GM19395 (cell line): Measurements from ENCODE around the gene CLDN2.
"Not testable (repeated sequence)": the region's sequence is repeated elsewhere in the genome, so short reads cannot be mapped to it uniquely, and the experiment has no call there.

ENCODE experiments used
- ATAC-seq: cut with Tn5 transposase; IDR thresholded peaks from one replicate; pipeline ENCODE4 v1.9.1; 2021; ENCODE audit warnings: mild to moderate bottlenecking, moderate library complexity; ENCODE audit not compliant: unreplicated experiment

Gene CLDN2, protein sequence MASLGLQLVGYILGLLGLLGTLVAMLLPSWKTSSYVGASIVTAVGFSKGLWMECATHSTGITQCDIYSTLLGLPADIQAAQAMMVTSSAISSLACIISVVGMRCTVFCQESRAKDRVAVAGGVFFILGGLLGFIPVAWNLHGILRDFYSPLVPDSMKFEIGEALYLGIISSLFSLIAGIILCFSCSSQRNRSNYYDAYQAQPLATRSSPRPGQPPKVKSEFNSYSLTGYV

DNA sequence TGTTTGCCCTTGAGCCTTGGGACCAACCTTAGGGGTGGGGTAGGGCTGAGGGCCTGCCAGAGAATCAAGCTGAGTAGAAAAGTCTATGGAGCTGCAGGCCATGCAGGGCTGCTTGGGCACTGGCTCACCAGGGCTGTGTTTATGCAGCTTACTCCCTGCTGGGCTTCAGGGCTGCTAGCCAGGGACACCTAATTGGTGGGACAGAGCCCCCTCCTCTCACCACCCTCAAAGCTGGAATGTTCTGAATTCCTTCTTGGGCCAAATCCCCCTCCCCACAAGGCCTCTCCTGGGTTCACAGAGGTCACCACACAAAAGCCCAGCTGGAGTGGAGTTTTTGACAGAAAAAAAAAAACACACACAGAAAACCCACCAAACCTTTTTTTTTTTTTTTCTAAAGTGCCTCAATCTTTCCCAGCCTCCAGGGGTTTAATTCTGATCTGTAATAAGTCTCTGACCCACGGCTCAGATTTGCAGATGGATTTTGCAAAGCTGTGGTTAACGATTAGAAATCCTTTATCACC, at the start of gene CLDN2:
TSS of gene CLDN2 (plus strand) at position 471 of the 521 bp plus-strand sequence. CDS start 7,827 bp downstream, outside the sequence.
- no peak for ATAC-seq

DNA sequence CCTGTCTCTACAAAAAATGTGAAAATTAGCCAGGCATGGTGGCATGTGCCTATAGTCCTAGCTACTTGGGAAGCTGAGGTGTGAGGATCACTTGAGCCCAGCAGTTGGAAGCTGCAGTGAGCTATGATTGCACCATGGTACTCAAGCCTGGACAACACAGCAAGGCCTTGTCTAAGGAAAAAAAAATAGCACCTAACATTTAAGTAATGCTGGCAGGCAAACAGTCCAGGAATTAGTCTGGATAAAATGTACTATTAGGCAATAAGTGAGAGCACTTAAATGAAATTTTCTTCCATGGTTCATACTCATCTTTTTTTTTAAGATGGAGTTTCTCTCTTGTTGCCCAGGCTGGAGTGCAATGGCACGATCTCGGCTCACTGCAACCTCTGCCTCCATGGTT, 47.4 kb upstream of the CLDN2 start:
- not testable (repeated sequence) for ATAC-seq

DNA sequence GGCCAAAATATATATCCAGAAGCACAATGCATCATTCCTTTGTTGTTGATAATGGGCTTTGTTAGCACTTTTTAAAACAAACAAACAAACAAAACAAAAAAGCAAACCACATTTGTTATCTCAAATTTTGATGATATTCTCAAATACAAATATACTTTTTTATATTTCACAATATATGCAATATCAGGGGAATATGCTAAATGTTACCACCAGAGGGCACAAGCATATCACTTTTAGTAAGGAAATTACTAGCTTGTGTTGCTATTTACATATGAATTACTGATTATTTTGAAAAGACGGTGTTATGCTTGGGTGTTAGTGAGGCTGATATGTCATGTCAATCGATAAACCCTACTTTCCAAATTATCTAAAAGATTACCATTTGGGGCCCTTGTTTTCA, 46.1 kb upstream of the CLDN2 start:
- ATAC-seq = no peak

DNA sequence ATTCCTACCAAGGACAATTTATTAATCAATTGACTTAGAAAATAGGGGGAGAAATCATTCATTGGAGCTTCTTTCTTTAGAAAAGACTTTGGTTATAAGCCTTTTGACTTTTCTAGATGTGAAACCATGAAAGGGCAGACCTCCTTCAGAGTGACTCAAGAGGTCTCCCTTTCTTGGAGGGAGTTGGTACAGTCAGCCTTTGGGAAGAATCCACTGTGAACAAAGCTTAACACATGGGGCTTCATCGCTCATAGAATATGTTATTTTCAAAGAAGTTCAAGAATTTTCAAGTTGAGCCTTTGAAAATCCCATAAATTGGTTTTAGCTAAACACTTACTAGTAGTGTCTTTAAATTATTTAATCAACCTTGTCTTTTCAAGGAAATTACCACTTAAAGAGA, 45.1 kb upstream of the CLDN2 start:
- no peak for ATAC-seq

DNA sequence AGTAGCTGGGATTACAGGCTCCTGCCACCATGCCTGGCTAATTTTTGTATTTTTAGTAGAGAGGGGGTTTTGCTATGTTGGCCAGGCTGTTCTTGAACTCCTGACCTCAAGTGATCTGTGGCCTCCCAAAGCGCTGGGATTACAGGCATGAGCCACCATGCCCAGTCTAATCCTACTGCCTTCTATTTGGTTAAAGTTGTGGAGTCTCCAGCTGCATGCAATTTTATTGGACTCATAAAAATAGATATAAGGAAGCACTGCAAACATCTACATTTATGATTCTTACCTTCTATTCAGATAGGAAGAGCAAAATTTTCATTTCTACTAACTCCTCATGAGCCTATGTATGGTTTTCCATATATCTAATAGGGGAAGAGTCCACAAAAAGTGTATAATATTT, 30.7 kb upstream of the CLDN2 start:
- ATAC-seq = no peak

DNA sequence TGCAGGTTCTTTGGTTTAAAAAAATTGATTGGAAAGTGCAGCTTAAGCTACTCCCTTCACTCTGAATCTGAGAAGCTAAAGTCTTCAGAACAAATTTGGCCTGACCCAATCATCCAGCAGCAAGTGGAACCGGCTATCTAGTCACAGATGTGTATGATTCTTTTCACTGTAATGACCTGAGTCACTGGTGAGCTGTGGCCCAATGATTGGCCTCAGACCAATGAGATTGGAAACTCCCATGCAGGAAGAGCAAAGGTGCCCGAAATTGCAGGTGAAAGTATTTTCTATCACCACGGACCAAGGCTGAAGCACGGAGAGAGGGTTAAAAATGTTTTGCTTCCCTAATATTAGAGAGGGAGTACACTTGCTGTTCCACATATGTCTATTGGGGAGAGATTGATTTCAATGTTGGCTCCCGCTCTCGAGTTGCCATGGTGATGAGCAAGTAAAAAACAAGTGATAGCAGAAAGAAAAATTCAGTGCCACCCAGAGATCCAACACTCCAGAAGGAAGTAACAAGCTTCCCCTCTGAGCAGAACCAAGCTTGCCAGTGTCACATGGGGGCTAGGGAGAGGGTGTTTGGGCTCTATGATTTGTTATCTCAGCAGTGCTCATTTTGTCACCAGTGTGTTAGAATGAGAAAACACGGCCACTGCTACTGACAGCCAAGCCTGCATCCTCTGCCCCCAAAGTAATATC, 28.3 kb upstream of the CLDN2 start:
- ATAC-seq = no peak

DNA sequence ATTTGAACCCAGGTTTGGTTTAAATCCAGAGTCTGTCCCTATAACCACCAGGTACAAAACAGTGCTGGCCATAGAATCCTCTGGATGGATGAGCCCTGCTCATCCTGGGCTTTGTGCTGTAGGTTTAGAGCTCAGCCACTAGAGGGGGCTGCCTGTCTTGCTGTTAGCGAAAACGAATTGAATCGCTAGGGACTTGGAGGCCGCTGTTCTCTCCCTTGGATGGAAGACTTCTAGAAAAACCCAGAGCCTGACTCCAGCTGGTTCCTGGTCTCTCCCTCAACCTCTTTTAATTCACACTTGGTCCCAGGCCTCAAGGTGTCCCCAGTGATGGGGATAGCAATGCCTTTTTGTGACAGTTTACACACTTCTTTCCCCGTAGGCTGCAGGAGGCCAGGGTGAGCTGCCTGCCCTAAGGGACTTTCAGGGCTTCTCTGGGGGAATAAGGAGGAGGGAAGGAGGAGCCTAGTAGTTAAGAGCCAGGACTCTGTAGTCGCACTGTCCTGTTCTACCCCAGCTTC, 25.8 kb upstream of the CLDN2 start:
- ATAC-seq = peak; percentile 77

DNA sequence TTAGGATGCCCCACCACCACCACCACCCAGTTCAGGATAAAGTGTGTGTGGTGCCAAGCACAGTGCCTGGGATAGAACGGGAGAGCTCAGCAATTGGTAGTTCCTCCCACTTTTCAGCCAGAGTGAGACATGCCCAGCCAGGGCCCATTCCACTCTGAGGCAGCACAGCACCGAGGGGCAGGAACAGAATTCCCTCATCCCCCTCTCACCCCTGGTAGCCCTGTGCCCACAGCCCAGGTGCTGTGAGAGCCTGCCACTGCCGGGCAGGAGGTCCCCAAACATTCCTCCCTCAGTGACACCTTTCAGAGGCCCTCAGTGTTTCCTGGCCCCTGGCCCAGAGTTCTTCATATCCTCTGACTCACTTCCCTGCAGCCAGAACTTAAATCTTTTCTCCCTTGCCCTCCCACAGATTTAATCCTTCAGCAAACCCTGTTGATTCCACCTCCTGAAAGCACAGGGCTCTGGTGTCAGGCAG, 25.2 kb upstream of the CLDN2 start:
- no peak for ATAC-seq

DNA sequence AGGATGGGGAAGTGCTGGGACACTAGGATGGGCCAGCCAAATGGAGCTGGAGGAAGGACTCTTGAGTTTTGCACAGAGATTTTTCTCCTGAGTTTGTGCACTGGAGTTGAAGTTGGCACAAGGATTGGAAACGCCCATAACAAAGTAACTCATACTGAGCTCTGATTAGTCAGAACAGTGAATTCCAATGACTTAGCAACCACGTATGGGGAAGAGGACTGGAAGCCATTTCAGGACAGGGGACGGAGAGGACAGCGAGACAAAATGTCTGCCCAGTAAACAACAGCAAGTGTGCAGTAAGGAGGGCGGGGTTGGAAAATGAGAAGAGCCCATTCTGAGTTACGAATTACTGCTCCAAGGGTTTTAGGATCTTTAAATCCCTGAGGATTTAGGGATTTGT, 22.9 kb upstream of the CLDN2 start:
- no peak for ATAC-seq

DNA sequence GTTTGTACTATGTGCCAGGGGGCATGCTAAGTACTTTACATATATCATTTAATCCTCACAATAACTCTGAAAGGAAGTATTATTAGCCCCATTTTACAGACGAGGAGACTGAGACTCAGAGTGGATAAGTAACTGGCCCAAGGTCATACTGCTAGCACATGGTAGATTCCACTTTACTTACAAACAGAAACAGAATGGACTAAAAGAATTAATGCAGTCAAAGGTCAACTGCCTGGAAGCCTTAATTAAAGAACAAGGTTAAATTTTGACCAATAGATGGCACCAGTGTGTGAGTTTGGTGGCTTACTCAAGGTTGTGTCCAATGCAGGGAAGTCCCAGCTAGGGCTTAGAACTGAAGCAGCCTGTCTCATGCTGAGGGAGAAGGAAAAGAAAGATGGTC, 21.7 kb upstream of the CLDN2 start:
- ATAC-seq = no peak

DNA sequence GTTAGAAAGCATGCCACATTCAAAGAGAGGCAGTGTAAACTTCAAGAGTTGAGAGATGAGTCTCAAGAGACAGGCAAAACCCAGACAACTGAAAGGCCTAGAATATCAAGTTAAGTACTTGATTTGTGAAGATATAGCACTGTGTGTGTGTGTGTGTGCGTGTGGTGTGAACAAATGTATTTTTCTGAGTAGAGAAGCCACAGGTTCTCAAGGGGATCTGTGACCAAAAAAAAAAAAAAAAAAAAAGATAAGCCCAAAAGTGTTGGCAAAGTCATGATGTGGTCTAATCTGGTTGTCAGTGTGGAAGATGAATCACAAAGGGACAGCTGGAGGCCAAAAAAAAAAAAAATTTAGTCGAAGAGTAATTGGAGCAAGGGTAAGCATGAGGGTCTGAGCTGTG, 20.9 kb upstream of the CLDN2 start:
- no peak for ATAC-seq

DNA sequence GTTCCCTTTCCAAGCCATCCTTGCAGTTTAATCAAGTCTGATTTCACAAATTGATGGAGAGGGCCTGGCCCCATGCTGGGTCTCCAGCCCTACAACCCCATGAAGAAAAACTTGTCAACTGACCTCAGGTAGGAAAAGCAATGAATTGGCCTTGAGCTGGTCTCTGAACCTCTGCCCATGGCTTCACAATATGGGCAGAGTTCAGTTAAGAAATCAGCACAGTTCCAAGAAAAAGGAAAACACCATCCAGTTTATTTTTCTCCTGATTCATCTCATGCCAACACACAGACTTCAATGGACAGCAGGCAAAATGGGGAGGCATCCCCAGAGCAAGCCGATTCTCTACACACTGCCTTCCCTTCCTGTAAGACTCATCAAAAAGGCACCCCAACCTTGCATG, 20.4 kb upstream of the CLDN2 start:
- no peak for ATAC-seq

DNA sequence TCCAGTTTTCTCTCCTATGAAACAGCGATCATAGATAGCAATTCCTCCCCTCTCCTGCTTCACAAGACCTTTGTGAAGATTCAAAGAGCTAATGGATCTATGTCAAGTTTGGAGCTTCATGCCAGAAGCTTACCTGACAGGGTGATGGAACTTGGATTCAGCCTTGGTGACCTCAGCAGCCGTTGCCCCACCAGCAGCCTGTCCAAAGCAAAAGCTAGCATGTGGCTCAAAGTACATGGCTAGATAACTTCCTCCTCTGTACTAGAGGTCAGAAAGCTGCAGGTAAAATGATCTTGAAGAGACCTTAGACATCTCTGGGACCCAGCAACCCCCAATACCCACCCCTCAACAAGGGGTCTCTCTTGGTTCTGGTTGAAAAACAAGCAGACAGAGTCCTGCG, 18.9 kb upstream of the CLDN2 start:
- no peak for ATAC-seq

DNA sequence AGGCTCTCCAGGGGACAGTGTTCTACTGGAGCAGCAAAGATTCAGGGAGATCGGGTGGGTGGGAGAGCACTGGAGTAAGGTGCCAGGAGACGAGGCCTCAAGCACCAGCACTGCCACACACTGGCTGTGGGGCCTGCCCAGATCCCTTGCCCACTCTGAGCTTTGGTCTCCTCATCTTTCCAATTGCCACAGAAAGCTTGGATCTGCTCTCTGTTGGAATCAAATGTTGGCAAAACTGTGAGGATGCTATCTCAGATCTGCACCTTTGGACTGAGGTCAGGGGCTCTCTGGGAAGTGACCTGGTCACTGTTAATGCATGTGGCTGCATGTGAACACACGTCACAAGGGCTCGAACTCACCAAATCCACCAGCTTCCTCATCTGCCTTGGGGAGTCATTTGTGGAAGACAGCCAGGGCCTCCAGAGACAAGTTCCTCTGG, 18.4 kb upstream of the CLDN2 start:
- no peak for ATAC-seq

DNA sequence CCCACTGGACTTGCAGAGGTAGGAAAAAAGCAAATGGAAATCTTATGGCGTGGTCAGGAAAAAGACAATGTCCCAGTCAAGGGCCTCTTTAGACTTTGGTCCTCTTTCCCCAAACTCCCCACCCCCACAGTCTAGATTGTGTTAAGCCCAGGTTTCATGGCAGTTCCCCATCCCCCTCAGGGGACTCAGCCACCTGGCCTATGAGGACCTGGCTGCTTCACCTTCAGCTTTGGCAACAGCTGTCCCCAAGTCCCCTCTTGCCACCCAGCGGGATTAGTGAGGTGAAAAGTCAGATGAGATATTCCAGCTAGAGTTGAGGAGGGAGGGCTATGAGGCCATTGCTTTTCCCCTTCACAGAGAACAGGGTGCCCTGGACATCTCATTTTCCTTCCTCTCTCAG, 17.5 kb upstream of the CLDN2 start:
- no peak for ATAC-seq

DNA sequence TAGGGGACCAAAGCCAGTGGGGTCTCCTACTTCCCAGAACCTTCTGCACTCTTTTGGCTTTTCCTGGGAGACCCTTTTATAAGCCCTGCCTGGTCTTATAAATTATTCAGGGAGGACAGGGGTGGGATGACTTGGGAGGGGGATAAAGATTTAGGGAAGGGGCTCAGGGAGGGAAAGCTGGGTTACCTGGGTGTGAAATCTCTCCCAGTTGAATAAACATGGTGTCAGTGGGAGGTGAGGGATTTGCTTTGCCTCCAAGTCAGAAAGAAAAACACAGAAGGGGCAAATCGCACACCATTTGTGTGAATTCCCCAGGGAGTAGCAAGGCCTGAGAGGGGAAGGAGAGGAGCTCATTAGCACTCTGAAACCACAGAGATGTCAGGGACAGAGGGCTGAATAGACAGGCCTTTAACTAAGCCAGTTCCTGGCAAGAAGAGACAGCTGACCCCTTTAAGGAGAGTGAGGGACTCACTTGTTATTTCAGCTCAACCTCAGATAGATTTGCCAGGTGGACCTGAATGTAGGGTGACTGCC, 16.8 kb upstream of the CLDN2 start, which contains the start of gene RIPPLY1:
TSS of gene RIPPLY1 (minus strand) at position 51 of the 534 bp plus-strand sequence. CDS start 54 bp downstream, outside the sequence.
- no peak for ATAC-seq

DNA sequence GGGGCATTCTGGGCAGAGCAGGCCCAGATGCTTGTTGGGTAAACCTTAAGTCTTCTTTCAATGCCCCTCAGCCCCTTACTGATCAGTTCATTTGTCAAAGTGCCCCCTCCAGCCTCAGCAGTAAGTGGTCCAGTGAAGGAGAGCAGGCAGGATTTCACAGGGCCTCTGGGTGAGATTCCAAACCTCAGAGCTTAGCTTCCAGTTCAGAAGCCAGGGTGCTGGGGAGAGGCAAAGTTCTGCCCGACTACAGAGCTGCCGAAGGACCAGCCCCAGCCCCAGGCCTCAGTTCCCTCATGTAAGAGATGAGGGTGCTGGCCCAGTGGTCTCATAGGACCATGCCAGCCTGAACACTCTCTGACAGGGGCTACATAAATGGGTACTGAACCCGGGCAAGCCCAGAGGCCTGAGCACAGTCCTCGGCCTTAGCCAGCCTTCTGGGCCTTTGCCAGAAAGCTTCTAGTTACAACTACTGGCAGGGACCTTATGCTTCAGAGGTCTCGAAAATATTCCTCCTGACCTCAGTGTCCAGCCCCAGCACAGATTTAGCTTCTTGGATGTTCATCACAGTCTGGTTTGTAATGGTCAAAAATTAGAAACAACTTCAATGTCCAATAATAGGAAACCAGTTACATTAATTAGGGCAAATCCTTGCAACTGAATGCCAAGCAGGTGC, 16.2 kb upstream of the CLDN2 start:
- ATAC-seq = no peak

DNA sequence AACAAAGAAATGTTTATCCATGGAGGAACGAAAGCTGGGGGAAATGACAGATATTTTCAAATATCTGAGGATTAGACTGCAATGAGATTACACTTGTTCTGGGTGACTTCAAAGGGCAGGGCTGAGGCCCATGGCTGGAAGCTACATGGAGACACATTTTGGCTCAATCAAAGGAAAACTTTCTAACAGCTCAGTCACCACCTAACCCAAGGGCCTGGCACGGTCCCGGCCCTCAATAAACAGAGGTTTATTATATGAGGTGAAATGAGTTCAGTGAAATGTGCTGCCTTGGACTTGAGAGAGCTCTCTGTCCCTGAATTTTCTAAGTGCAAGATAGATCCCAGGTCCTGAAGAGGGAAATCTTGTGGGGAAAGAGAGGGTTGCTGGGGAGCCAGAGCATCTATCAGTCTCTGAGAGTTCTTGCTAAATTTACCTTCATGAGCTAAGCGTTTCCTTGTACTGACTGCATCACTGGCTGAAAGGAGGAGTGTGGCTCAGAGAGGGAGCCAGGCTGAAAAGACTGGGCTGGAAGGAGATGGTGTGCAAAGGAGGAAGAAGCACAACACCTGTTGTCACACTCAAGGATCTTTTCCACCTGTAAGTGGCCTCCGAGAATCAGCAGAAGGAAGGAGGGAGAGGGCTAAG, 15.0 kb upstream of the CLDN2 start:
- ATAC-seq = no peak

DNA sequence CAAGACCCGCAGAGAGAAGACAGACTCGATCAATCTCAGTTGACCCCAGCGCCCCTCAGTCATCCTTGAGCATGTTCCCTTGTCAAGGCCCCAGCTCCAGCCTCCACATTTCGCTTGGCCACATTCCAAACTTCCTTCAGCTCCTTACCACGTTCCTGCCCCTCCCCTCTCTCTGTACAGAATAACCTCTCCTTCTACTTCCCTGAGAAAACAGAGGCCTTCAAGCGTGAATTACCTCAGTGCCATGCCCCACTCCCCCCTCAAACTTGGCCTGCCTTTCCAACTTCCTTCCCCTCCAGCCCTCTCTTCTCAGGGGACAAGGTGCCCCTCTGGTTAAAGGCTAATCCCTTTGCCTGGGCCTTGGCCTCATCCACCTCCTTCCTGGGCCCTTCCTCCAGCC, 13.8 kb upstream of the CLDN2 start:
- ATAC-seq = no peak

DNA sequence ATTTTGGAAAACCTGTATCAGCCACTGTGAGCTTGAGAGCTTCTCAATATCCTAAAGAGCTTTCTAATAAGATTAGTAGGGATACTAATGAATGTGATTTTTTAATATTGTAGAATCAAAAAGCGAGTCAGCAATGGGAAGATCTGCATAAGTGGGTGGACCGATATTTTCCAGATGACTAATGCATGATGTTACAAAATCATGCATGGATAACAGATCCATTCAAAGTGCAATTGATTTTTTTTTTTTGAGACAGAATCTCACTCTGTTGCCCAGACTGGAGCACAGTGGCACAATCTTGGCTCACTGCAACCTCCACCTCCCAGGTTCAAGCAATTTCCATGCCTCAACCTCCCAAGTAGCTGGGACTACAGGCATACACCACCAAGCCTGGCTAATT, 7.3 kb upstream of the CLDN2 start:
- no peak for ATAC-seq
